A549 (cell line): ENCODE data around the gene ZNRF3. TPM values are rescaled to one million over a fixed set of nuclear protein-coding genes. Genes with fewer than 3 reads are reported as not detected.

Experiments used
- ATAC-seq, 2 experiments: fragments of 200-7000 bp in 1 of 2; fragments of >200 bp in 1 of 2; cut with Nextera tagmentation in 1 of 2; cut with Tn5 transposase in 1 of 2; 3 replicates each; pipeline versions ENCODE4 v1.8.0 to v1.9.1; 2018 to 2020; ENCODE audit warnings: mild to moderate bottlenecking in 1 of 2, moderate library complexity in 1 of 2
- CTCF ChIA-PET: fragments of 300-600 bp; sonication (Branson Sonifier 250); formaldehyde crosslinking; extraction: SDS; loops from one replicate; lab custom pipeline; 2021; ENCODE audit warnings: antibody characterized with exemption, inconsistent platforms; lab: Yijun Ruan, JAX
- POLR2A ChIA-PET: fragments of 350-600 bp; formaldehyde crosslinking; extraction: SDS; loops from one replicate; lab custom pipeline; 2021; ENCODE audit warnings: antibody characterized with exemption, inconsistent platforms; lab: Yijun Ruan, JAX
- DNase-seq, 2 experiments: peaks; one replicate each; pipeline versions ENCODE4 v3.0.0 to v3.0.0-alpha.2; 2011 to 2016; ENCODE audit warnings: low read depth in 1 of 2, low spot score in 1 of 2
- FAIRE-seq: peaks from 2 replicates; lab custom pipeline; 2011; peaks lifted over from hg19 to GRCh38; lab: Jason Lieb, UNC
- H3K27ac ChIP-seq, 2 experiments: fragments of >200 bp; sonication (Bioruptor Twin); formaldehyde crosslinking; 3 replicates each; pipeline ENCODE4 v1.5.1; 2016 to 2017
- H3K4me1 ChIP-seq: fragments of >200 bp; sonication (Bioruptor Twin); formaldehyde crosslinking; 3 replicates; pipeline ENCODE4 v1.6.1; 2016
- H3K4me2 ChIP-seq: fragments of >200 bp; sonication (Bioruptor Twin); formaldehyde crosslinking; 3 replicates; pipeline ENCODE4 v1.6.1; 2016
- H3K4me3 ChIP-seq: fragments of >200 bp; sonication (Bioruptor Twin); formaldehyde crosslinking; 3 replicates; pipeline ENCODE4 v1.5.1; 2016
- H3K9me3 ChIP-seq: fragments of >200 bp; sonication (Bioruptor Twin); formaldehyde crosslinking; 3 replicates; pipeline ENCODE4 v1.6.1; 2016
- BHLHE40 ChIP-seq: IDR thresholded peaks from 2 replicates; pipeline ENCODE4 v1.6.1; 2012; ENCODE audit warnings: low read depth, low read length, inconsistent platforms
- CHD2 ChIP-seq: fragments of 150-350 bp; IDR thresholded peaks from 2 replicates; pipeline ENCODE4 v1.6.1; 2014; ENCODE audit warnings: low read length; ENCODE audit not compliant: partially characterized antibody
- EHF ChIP-seq: fragments of 250-450 bp; sonication (Bioruptor Pico); IDR thresholded peaks from 2 replicates; pipeline ENCODE4 v1.5.0; 2020; ENCODE audit warnings: mild to moderate bottlenecking
- EHMT2 ChIP-seq: fragments of 200-600 bp; sonication (generic); IDR thresholded peaks from 2 replicates; pipeline ENCODE4 v1.6.1; 2016; ENCODE audit warnings: antibody characterized with exemption, low read depth, mild to moderate bottlenecking, moderate library complexity
- ESRRA ChIP-seq: fragments of 150-350 bp; IDR thresholded peaks from 2 replicates; pipeline ENCODE4 v1.6.1; 2014; ENCODE audit warnings: mild to moderate bottlenecking, low read length, borderline replicate concordance
- FOSB ChIP-seq: fragments of 250-450 bp; sonication (Bioruptor Pico); IDR thresholded peaks from 2 replicates; pipeline ENCODE4 v1.5.0; 2020; ENCODE audit warnings: mild to moderate bottlenecking, moderate library complexity
- FOXS1 ChIP-seq: fragments of 250-450 bp; sonication (Bioruptor Pico); IDR thresholded peaks from 2 replicates; pipeline ENCODE4 v1.5.0; 2020; ENCODE audit warnings: mild to moderate bottlenecking, moderate library complexity
- HDAC2 ChIP-seq: fragments of 200-600 bp; sonication (generic); IDR thresholded peaks from 2 replicates; pipeline ENCODE4 v1.6.1; 2016
- JUNB ChIP-seq: fragments of >200 bp; sonication (Bioruptor Twin); formaldehyde crosslinking; IDR thresholded peaks from 2 replicates; pipeline ENCODE4 v1.6.1; 2016
- MAFK ChIP-seq: fragments of 450-650 bp; IDR thresholded peaks from 2 replicates; pipeline ENCODE4 v1.6.1; 2014; ENCODE audit not compliant: partially characterized antibody
- NPAS2 ChIP-seq: fragments of 250-450 bp; sonication (Bioruptor Pico); IDR thresholded peaks from 2 replicates; pipeline ENCODE4 v1.8.0; 2022; ENCODE audit warnings: mild to moderate bottlenecking, moderate library complexity, borderline replicate concordance
- NR3C1 ChIP-seq: fragments of >200 bp; sonication (Bioruptor Twin); formaldehyde crosslinking; IDR thresholded peaks from 3 replicates; pipeline ENCODE4 v1.6.1; 2017
- POLR2A ChIP-seq: IDR thresholded peaks from 2 replicates; pipeline ENCODE4 v1.6.1; 2012; ENCODE audit warnings: mild to moderate bottlenecking, low read length
- TP53 ChIP-seq: fragments of 250-450 bp; sonication (Bioruptor Pico); IDR thresholded peaks from 2 replicates; pipeline ENCODE4 v1.5.0; 2021; ENCODE audit warnings: mild to moderate bottlenecking, moderate library complexity
- ZC3H11A ChIP-seq: fragments of 450-650 bp; IDR thresholded peaks from 2 replicates; pipeline ENCODE4 v1.6.1; 2014; ENCODE audit warnings: antibody characterized with exemption, mild to moderate bottlenecking
- ZNF302 ChIP-seq: fragments of 250-450 bp; sonication (Bioruptor Pico); IDR thresholded peaks from 2 replicates; pipeline ENCODE4 v1.9.0; 2021; ENCODE audit warnings: inconsistent platforms, mild to moderate bottlenecking, moderate library complexity
- WGBS: methylation state at CpG from one replicate; pipeline ENCODE4 v1.1.6; 2017; ENCODE audit errors: missing lambda C conversion rate; 5-methylcytosine and 5-hydroxymethylcytosine counted together
- polyA plus RNA-seq, 4 experiments: library from polyadenylated mRNA; depleted of rRNA in 3 of 4; stranded (reverse); fragments of >200 nt; fragmentation: RNase III in 1 of 4; extraction: RNeasy Plus Mini Kit Qiagen cat#74134 plus additional on column Dnase treatment in 1 of 4; gene quantifications; 2 replicates in 3 of 4; 3 replicates in 1 of 4; pipeline ENCODE4 v1.2.3, GENCODE V29; 2011 to 2017
- TF ChIP-seq, protein P1 (sequence below): fragments of 450-650 bp; IDR thresholded peaks from 2 replicates; pipeline ENCODE4 v1.6.1; 2014; ENCODE audit warnings: antibody characterized with exemption
- TF ChIP-seq, protein P2 (sequence below): fragments of 150-350 bp; IDR thresholded peaks from 2 replicates; pipeline ENCODE4 v1.6.1; 2014; ENCODE audit warnings: low read depth, mild to moderate bottlenecking, low read length
- TF ChIP-seq, protein P3 (sequence below): fragments of >200 bp; sonication (Bioruptor Twin); formaldehyde crosslinking; IDR thresholded peaks from 3 replicates; pipeline ENCODE4 v1.6.1; 2016
- TF ChIP-seq, protein P4 (sequence below): IDR thresholded peaks from 2 replicates; pipeline ENCODE4 v1.6.1; 2012; ENCODE audit warnings: low read depth, borderline replicate concordance
- TF ChIP-seq, protein P5 (sequence below): fragments of >200 bp; sonication (Bioruptor Twin); formaldehyde crosslinking; IDR thresholded peaks from 2 replicates; pipeline ENCODE4 v1.6.1; 2016
- TF ChIP-seq, protein P6 (sequence below): IDR thresholded peaks from 2 replicates; pipeline ENCODE4 v1.6.1; 2012
- TF ChIP-seq, protein P7 (sequence below): fragments of 250-450 bp; sonication (Bioruptor Pico); IDR thresholded peaks from 2 replicates; pipeline ENCODE4 v1.5.0; 2020; ENCODE audit warnings: low read depth, mild to moderate bottlenecking, moderate library complexity
- TF ChIP-seq, protein P8 (sequence below): fragments of 250-450 bp; sonication (Bioruptor Pico); IDR thresholded peaks from 2 replicates; pipeline ENCODE4 v1.5.0; 2021; ENCODE audit warnings: mild to moderate bottlenecking, moderate library complexity, borderline replicate concordance
- TF ChIP-seq, protein P9 (sequence below): fragments of >200 bp; sonication (Bioruptor Twin); formaldehyde crosslinking; IDR thresholded peaks from 3 replicates; pipeline ENCODE4 v1.5.1; 2016

The ZNRF3 gene
- polyA plus RNA-seq, 2 of the 4 experiments (the other 2 are of a cell fraction): 4.6 to 6.9 TPM

DNA sequence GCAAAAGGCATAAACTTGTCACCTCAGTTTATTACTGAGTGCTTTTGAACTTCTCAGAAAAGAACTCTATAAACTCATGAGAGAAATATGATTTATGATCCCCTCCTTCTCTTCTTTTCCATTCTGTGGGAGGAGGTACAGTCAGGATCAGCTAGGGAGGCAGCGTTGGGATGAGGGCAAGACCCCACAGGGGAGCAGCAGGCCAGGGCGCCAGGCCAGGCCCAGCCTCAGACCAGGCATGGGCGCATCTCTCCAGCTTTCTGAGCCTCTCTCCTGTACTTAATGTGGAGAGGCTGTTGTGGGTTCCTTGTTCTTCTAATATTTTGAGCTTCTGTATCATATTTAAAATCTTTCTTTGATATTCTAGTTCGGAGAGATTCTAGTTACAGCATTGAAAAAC lies 106.5 kb downstream of the ZNRF3 start:
- WGBS: 89% methylated on average over 4 of the region's 4 CpGs
- DNase-seq (no peak), FAIRE-seq (no peak), ATAC-seq (no peak)
- ChIA-PET CTCF (no interaction called here), POLR2A (no interaction called here)
- Histone ChIP-seq H3K27ac (no peak overlapping the region), H3K4me2 (no peak overlapping the region), H3K9me3 (0 out of 3 replicates have a peak, but pooled peaks cover 6% of the 10 kb centered on the region), H3K4me1 (no peaks in the 10 kb centered on the region), H3K4me3 (no peak overlapping the region)
- TF ChIP-seq, protein P1, sequence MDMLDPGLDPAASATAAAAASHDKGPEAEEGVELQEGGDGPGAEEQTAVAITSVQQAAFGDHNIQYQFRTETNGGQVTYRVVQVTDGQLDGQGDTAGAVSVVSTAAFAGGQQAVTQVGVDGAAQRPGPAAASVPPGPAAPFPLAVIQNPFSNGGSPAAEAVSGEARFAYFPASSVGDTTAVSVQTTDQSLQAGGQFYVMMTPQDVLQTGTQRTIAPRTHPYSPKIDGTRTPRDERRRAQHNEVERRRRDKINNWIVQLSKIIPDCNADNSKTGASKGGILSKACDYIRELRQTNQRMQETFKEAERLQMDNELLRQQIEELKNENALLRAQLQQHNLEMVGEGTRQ: no peak
- TF ChIP-seq POLR2A (no peak), FOSB (CRISPR knock-in tag) (no peak), TP53 (CRISPR knock-in tag) (no peak), NR3C1 (no peak), ESRRA (no peak), ZNF302 (no peak), FOXS1 (CRISPR knock-in tag) (no peak), MAFK (no peak), EHMT2 (no peak), BHLHE40 (no peak)
- TF ChIP-seq, protein P2, sequence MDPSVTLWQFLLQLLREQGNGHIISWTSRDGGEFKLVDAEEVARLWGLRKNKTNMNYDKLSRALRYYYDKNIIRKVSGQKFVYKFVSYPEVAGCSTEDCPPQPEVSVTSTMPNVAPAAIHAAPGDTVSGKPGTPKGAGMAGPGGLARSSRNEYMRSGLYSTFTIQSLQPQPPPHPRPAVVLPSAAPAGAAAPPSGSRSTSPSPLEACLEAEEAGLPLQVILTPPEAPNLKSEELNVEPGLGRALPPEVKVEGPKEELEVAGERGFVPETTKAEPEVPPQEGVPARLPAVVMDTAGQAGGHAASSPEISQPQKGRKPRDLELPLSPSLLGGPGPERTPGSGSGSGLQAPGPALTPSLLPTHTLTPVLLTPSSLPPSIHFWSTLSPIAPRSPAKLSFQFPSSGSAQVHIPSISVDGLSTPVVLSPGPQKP: no peak
- TF ChIP-seq, protein P3, sequence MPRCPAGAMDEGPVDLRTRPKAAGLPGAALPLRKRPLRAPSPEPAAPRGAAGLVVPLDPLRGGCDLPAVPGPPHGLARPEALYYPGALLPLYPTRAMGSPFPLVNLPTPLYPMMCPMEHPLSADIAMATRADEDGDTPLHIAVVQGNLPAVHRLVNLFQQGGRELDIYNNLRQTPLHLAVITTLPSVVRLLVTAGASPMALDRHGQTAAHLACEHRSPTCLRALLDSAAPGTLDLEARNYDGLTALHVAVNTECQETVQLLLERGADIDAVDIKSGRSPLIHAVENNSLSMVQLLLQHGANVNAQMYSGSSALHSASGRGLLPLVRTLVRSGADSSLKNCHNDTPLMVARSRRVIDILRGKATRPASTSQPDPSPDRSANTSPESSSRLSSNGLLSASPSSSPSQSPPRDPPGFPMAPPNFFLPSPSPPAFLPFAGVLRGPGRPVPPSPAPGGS: no peak
- TF ChIP-seq, protein P4, sequence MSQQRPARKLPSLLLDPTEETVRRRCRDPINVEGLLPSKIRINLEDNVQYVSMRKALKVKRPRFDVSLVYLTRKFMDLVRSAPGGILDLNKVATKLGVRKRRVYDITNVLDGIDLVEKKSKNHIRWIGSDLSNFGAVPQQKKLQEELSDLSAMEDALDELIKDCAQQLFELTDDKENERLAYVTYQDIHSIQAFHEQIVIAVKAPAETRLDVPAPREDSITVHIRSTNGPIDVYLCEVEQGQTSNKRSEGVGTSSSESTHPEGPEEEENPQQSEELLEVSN: no peak
- TF ChIP-seq, protein P5, sequence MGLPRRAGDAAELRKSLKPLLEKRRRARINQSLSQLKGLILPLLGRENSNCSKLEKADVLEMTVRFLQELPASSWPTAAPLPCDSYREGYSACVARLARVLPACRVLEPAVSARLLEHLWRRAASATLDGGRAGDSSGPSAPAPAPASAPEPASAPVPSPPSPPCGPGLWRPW: no peak
- TF ChIP-seq, protein P6, sequence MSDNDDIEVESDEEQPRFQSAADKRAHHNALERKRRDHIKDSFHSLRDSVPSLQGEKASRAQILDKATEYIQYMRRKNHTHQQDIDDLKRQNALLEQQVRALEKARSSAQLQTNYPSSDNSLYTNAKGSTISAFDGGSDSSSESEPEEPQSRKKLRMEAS: no peak
- TF ChIP-seq, protein P7, sequence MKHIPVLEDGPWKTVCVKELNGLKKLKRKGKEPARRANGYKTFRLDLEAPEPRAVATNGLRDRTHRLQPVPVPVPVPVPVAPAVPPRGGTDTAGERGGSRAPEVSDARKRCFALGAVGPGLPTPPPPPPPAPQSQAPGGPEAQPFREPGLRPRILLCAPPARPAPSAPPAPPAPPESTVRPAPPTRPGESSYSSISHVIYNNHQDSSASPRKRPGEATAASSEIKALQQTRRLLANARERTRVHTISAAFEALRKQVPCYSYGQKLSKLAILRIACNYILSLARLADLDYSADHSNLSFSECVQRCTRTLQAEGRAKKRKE (CRISPR knock-in tag): no peak

DNA sequence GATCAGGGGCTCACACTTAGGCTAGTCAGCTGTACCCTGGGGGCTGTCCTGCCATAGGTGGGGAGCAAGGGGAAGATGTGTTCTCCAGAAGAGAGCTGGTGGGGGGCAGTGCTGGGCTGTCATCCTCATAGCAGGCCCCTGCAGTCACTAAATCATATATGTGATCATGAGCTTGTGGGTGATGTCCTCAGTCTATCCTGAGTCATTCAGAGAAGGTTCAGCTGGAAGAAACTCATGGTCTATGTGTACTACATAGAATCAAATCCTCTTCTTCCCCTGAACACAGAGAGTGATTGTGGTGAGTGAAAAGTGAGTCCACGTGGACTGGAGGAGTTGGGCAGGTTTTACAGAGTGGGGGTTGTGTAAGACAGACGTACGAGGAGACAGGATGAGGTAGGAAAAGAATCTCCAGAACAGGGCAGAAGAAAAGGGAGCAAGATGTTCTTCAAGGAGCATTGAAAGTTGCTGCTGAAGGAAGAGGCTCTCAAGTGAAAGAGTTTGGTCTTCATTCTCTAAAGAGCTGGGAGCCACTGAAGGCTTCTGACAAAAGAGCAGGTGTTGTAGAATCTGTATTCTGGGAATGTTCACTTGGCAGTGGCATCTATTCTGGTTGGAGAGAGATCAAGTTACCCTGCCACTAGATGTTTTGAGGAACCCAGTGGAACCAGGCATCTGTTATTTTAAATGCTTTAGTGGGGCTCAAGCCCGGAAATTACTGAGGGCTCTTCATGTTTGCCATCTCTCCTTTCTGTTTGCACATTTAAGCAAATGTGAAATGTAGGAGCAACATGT lies 109.4 kb downstream of the ZNRF3 start:
- DNase-seq (no peak), FAIRE-seq (no peak), ATAC-seq (no peak)
- ChIA-PET POLR2A (no interaction called here), CTCF (no interaction called here)
- no peak overlapping the region for H3K4me2 ChIP-seq
- no peak overlapping the region for H3K4me3 ChIP-seq
- 90% methylated on average over 4 of the region's 4 CpGs for WGBS
- H3K27ac ChIP-seq: no peak overlapping the region
- H3K4me1 ChIP-seq: no peaks in the 10 kb centered on the region
- TF ChIP-seq NPAS2 (CRISPR knock-in tag) (no peak), CHD2 (no peak), FOSB (CRISPR knock-in tag) (no peak), HDAC2 (no peak), ZC3H11A (no peak), JUNB (no peak), EHF (CRISPR knock-in tag) (no peak)
- TF ChIP-seq, protein P8, sequence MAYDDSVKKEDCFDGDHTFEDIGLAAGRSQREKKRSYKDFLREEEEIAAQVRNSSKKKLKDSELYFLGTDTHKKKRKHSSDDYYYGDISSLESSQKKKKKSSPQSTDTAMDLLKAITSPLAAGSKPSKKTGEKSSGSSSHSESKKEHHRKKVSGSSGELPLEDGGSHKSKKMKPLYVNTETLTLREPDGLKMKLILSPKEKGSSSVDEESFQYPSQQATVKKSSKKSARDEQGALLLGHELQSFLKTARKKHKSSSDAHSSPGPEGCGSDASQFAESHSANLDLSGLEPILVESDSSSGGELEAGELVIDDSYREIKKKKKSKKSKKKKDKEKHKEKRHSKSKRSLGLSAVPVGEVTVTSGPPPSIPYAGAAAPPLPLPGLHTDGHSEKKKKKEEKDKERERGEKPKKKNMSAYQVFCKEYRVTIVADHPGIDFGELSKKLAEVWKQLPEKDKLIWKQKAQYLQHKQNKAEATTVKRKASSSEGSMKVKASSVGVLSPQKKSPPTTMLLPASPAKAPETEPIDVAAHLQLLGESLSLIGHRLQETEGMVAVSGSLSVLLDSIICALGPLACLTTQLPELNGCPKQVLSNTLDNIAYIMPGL: no peak
- TF ChIP-seq, protein P9, sequence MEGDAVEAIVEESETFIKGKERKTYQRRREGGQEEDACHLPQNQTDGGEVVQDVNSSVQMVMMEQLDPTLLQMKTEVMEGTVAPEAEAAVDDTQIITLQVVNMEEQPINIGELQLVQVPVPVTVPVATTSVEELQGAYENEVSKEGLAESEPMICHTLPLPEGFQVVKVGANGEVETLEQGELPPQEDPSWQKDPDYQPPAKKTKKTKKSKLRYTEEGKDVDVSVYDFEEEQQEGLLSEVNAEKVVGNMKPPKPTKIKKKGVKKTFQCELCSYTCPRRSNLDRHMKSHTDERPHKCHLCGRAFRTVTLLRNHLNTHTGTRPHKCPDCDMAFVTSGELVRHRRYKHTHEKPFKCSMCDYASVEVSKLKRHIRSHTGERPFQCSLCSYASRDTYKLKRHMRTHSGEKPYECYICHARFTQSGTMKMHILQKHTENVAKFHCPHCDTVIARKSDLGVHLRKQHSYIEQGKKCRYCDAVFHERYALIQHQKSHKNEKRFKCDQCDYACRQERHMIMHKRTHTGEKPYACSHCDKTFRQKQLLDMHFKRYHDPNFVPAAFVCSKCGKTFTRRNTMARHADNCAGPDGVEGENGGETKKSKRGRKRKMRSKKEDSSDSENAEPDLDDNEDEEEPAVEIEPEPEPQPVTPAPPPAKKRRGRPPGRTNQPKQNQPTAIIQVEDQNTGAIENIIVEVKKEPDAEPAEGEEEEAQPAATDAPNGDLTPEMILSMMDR: no peak
- H3K9me3 ChIP-seq: no peaks in the 10 kb centered on the region
